Activated gamma-delta T cell treated with anti-CD3 and anti-CD28 coated beads, Interleukin-2, amount 50 U/mL, for 16 hours (primary cell): ENCODE measurements around the gene RERG.
"Not testable (repeated sequence)": the region's sequence is repeated elsewhere in the genome, so short reads cannot be mapped to it uniquely, and the experiment has no call there.

Experiments used
- DNase-seq: peaks from one replicate; pipeline ENCODE4 v3.0.0-alpha.2; 2020; ENCODE audit warnings: low read depth

Gene RERG

GRCh38 chr12:15220915-15221885, at the start of gene RERG:
Gene RERG, minus strand, starts transcription at chr12:15221417. Its CDS starts 3,928 bp downstream, at chr12:15217489.
- peak; percentile 41 for DNase-seq

- no peak for DNase-seq
Measured at GRCh38 chr12:15270591-15270990, 49.4 kb upstream of the RERG start.

GRCh38 chr12:15268927-15269552, 47.8 kb upstream of the RERG start:
- DNase-seq, result peak; percentile 7

- DNase-seq, result no peak
Measured at GRCh38 chr12:15268309-15268708, 47.1 kb upstream of the RERG start.

GRCh38 chr12:15265875-15266274, 44.7 kb upstream of the RERG start:
- DNase-seq, result no peak

- no peak for DNase-seq
Measured at GRCh38 chr12:15256761-15257160, 35.5 kb upstream of the RERG start.

- no peak for DNase-seq
Measured at GRCh38 chr12:15253990-15254389, 32.8 kb upstream of the RERG start.

- DNase-seq, result no peak
Measured at GRCh38 chr12:15244926-15245325, 23.7 kb upstream of the RERG start.

GRCh38 chr12:15244341-15244740, 23.1 kb upstream of the RERG start:
- no peak for DNase-seq

- DNase-seq, result no peak
Measured at GRCh38 chr12:15243102-15243501, 21.9 kb upstream of the RERG start.

GRCh38 chr12:15240898-15241297, 19.7 kb upstream of the RERG start:
- no peak for DNase-seq

GRCh38 chr12:15234508-15234907, 13.3 kb upstream of the RERG start:
- DNase-seq, result no peak

- DNase-seq, result no peak
Measured at GRCh38 chr12:15234011-15234410, 12.8 kb upstream of the RERG start.

- no peak for DNase-seq
Measured at GRCh38 chr12:15232959-15233358, 11.7 kb upstream of the RERG start.

GRCh38 chr12:15231493-15231892, 10.3 kb upstream of the RERG start:
- no peak for DNase-seq

GRCh38 chr12:15230751-15231150, 9.5 kb upstream of the RERG start:
- no peak for DNase-seq

- no peak for DNase-seq
Measured at GRCh38 chr12:15230137-15230536, 8.9 kb upstream of the RERG start.

- DNase-seq, result no peak
Measured at GRCh38 chr12:15227004-15227679, 5.9 kb upstream of the RERG start.

GRCh38 chr12:15225863-15226218, 4.6 kb upstream of the RERG start:
- DNase-seq, result not testable (repeated sequence)

GRCh38 chr12:15225136-15225862, 4.1 kb upstream of the RERG start:
- DNase-seq, result no peak

GRCh38 chr12:15222219-15222618, 1.0 kb upstream of the RERG start:
- DNase-seq, result no peak

- DNase-seq, result no peak
Measured at GRCh38 chr12:15220451-15220850, 766 bp downstream of the RERG start.
